SU-DHL-6 (cell line): ENCODE data around the gene ART3.
"Not testable (repeated sequence)": the region's sequence is repeated elsewhere in the genome, so short reads cannot be mapped to it uniquely, and the experiment has no call there.

Experiments used
- H2AFZ ChIP-seq: fragments of 200-600 bp; sonication (generic); 2 replicates; pipeline ENCODE4 v1.6.1; 2014; ENCODE audit warnings: low read depth, mild to moderate bottlenecking, moderate library complexity, mixed read lengths, antibody characterized with exemption, low read length; ENCODE audit not compliant: severe bottlenecking
- H3F3A ChIP-seq: fragments of 200-600 bp; shearing (Covaris generic); 2 replicates; pipeline ENCODE4 v1.6.0; 2016; ENCODE audit warnings: antibody characterized with exemption, mild to moderate bottlenecking; ENCODE audit not compliant: insufficient read depth
- H3K27ac ChIP-seq: fragments of 200-600 bp; sonication (generic); 2 replicates; pipeline ENCODE4 v1.5.1; 2016; ENCODE audit warnings: low read depth, mild to moderate bottlenecking, low read length, moderate library complexity, mixed read lengths
- H3K27me3 ChIP-seq: fragments of 200-600 bp; sonication (generic), shearing (Covaris generic); 2 replicates; pipeline ENCODE4 v1.6.0; 2014; ENCODE audit warnings: mild to moderate bottlenecking, low read length
- H3K36me3 ChIP-seq: fragments of 200-600 bp; sonication (generic); 2 replicates; pipeline ENCODE4 v1.6.1; 2014; ENCODE audit warnings: mild to moderate bottlenecking, low read length, mixed read lengths
- H3K4me2 ChIP-seq: fragments of 300-600, 200-600 bp; shearing (Covaris generic), sonication (generic); 2 replicates; pipeline ENCODE4 v1.6.0; 2014; ENCODE audit warnings: low read length, low read depth, mild to moderate bottlenecking; ENCODE audit not compliant: poor library complexity, severe bottlenecking
- H3K4me3 ChIP-seq: fragments of 200-600 bp; sonication (generic); 2 replicates; pipeline ENCODE4 v1.5.1; 2014; ENCODE audit warnings: antibody characterized with exemption, low read length, mild to moderate bottlenecking, mixed read lengths; ENCODE audit not compliant: insufficient read depth, poor library complexity, severe bottlenecking
- H3K79me2 ChIP-seq: fragments of 200-600 bp; sonication (generic); 2 replicates; pipeline ENCODE4 v1.6.1; 2014; ENCODE audit warnings: mild to moderate bottlenecking, low read length, moderate library complexity; ENCODE audit not compliant: insufficient read depth
- H3K9ac ChIP-seq: fragments of 200-600 bp; sonication (generic); 2 replicates; pipeline ENCODE4 v1.7.0; 2014; ENCODE audit warnings: mild to moderate bottlenecking, low read length
- H3K9me2 ChIP-seq: fragments of 200-600 bp; sonication (generic); replicated peaks from 2 replicates; pipeline ENCODE4 v1.6.1; 2014; ENCODE audit warnings: low read length; ENCODE audit not compliant: insufficient read depth
- H3K9me3 ChIP-seq: fragments of 200-600 bp; sonication (generic); 2 replicates; pipeline ENCODE4 v1.6.1; 2014; ENCODE audit warnings: low read length, mixed read lengths; ENCODE audit not compliant: insufficient read depth
- H4K20me1 ChIP-seq: fragments of 200-600 bp; sonication (generic); 2 replicates; pipeline ENCODE4 v1.6.1; 2014; ENCODE audit warnings: low read depth, mild to moderate bottlenecking, antibody characterized with exemption, low read length, moderate library complexity, mixed read lengths
- EZH2phosphoT487 ChIP-seq: fragments of 200-600 bp; sonication (generic), shearing (Covaris generic); conservative IDR thresholded peaks from 2 replicates; pipeline ENCODE4 v1.6.1; 2018; ENCODE audit warnings: mild to moderate bottlenecking, antibody characterized with exemption, low read length, moderate library complexity, mixed read lengths
- TF ChIP-seq, protein P1 (sequence below): fragments of 200-600 bp; sonication (generic); IDR thresholded peaks from one replicate; pipeline ENCODE4 v1.5.1; 2017; ENCODE audit warnings: antibody characterized with exemption, mild to moderate bottlenecking, low read length, moderate library complexity; ENCODE audit not compliant: insufficient read depth, poor library complexity, severe bottlenecking

The ART3 gene

DNA sequence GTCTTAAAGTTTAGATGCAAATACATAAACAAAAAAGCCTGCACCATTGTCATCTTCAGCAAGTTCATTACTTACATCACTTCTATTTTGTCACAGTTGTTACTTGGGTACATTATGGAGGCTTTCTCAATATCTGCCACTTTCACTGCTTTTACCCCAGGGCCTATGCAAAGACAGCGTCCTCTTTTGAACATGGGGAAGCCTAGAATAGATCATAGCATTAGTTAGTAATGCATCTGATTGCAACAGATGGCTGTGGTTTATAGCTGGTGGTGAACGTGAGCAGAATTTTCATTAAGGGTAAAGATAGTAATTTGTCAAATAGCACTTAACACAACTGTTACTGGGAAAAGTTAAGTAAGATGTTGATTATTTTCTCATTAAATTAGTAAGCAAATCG is 39.4 kb upstream of the ART3 start:
- Histone ChIP-seq H3K9me2 (no peaks in the 10 kb centered on the region), H3K27me3 (no peaks in the 10 kb centered on the region), H3K4me2 (no peak overlapping the region), H3K27ac (no peak overlapping the region), H3K9ac (no peak overlapping the region), H3K9me3 (no peaks in the 10 kb centered on the region), H3F3A (no peaks in the 10 kb centered on the region), H3K79me2 (no peaks in the 10 kb centered on the region), H2AFZ (no peak overlapping the region), H3K4me3 (no peak overlapping the region), H3K36me3 (no peaks in the 10 kb centered on the region), H4K20me1 (no peaks in the 10 kb centered on the region)
- no peak for TF ChIP-seq EZH2phosphoT487
- TF ChIP-seq, protein P1, sequence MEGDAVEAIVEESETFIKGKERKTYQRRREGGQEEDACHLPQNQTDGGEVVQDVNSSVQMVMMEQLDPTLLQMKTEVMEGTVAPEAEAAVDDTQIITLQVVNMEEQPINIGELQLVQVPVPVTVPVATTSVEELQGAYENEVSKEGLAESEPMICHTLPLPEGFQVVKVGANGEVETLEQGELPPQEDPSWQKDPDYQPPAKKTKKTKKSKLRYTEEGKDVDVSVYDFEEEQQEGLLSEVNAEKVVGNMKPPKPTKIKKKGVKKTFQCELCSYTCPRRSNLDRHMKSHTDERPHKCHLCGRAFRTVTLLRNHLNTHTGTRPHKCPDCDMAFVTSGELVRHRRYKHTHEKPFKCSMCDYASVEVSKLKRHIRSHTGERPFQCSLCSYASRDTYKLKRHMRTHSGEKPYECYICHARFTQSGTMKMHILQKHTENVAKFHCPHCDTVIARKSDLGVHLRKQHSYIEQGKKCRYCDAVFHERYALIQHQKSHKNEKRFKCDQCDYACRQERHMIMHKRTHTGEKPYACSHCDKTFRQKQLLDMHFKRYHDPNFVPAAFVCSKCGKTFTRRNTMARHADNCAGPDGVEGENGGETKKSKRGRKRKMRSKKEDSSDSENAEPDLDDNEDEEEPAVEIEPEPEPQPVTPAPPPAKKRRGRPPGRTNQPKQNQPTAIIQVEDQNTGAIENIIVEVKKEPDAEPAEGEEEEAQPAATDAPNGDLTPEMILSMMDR = no peak

DNA sequence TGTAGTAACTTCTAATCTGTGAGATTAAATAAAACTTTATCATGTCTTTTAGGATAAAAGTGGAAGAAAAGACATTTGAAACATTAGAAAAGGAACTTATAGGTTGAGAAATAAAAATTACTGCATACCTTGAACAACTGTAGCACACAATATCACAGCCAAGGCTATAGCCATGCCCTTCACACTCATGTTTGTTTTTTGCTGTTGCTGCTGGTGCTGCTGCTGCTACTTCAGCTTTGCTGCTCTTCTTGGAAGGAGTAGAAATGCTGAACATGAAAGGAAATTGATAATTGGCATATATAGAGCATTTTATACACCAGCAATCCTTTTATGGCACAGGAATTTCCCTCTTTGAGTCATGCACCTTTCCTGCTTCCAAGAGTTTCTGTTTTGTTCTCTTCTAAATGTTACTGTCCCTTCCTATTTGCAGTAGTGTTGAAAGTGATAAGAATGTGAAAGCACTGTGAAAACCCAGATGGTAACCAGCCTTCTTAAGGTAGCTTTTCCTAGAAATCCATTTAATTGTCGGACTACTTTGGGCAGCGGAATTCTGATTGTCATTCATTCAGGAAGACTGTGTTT is 38.6 kb upstream of the ART3 start, which contains the start of gene CXCL11:
CXCL11 (minus strand) TSS at position 272 of the 582 bp plus-strand sequence; CDS start at position 189, 83 bp downstream.
- H3K9ac ChIP-seq = no peak within 1 kb of the TSS
- no peak within 1 kb of the TSS for H2AFZ ChIP-seq
- H3K27ac ChIP-seq = no peak within 1 kb of the TSS

DNA sequence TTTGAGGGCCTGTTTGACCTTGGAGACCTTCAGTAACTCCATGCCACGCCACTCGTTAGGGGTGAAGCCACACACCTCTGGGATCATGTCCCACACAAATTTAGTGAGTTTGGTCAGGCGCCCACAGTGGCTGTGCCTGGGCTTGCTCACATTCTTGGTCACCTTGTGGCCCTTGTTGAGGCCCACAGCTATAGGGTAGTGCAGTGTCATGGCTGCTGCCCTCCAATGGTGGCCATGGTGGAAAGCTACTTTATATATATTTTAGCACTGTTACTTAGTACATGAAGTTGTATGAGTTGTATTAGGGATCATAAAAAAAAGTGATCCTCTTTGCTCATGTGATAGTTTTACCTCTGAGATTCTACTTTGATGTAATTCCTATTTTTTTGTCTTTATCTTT is 37.7 kb upstream of the ART3 start:
- Histone ChIP-seq H3K9me2 (no peaks in the 10 kb centered on the region), H3K79me2 (no peaks in the 10 kb centered on the region), H3K9me3 (no peaks in the 10 kb centered on the region), H3F3A (no peaks in the 10 kb centered on the region), H3K27me3 (no peaks in the 10 kb centered on the region), H3K4me3 (no peak overlapping the region), H3K27ac (no peak overlapping the region), H3K36me3 (no peaks in the 10 kb centered on the region), H3K9ac (no peak overlapping the region), H3K4me2 (no peak overlapping the region), H2AFZ (no peak overlapping the region), H4K20me1 (no peaks in the 10 kb centered on the region)
- TF ChIP-seq, protein P1 = no peak
- no peak for TF ChIP-seq EZH2phosphoT487

More for the DNA sequence above, 38.6 kb upstream of the ART3 start, which contains the start of gene CXCL11:
- Histone ChIP-seq H3K36me3 (no peaks in the 10 kb centered on the region), H3K4me3 (no peak within 1 kb of the TSS), H3K9me3 (no peaks in the 10 kb centered on the region), H3K4me2 (no peak within 1 kb of the TSS), H4K20me1 (no peaks in the 10 kb centered on the region), H3K9me2 (no peaks in the 10 kb centered on the region), H3K27me3 (no peaks in the 10 kb centered on the region), H3K79me2 (no peaks in the 10 kb centered on the region), H3F3A (no peaks in the 10 kb centered on the region)
- TF ChIP-seq, protein P1 = no peak
- TF ChIP-seq EZH2phosphoT487 = no peak

DNA sequence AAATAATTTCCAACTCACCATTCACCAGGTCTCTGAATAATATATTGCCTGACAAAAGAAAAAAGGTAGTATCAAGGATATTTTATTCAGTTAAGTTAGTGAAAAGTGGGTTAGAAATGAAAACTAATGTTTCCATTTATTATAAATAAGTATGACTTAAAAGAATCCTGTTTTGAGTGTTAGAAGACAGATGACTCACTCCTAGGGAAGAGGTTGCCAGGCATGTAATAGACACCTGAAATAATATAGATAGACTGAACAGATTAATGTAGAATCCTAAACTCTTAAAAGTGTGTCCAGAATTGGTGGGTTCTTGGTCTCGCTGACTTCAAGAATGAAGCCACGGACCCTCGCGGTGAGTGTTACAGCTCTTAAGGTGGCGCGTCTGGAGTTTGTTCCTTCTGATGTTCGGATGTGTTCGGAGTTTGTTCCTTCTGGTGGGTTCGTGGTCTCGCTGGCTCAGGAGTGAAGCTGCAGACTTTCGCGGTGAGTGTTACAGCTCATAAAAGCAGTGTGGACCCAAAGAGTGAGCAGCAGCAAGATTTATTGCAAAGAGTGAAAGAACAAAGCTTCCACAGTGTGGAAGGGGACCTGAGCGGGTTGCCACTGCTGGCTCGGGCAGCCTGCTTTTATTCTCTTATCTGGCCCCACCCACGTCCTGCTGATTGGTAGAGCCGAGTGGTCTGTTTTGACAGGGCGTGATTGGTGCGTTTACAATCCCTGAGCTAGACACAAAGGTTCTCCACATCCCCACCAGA is 32.1 kb upstream of the ART3 start:
- not testable (repeated sequence) for H3F3A ChIP-seq, H3K9me3 ChIP-seq, H3K9me2 ChIP-seq, H2AFZ ChIP-seq, H4K20me1 ChIP-seq, H3K27me3 ChIP-seq, H3K9ac ChIP-seq, H3K79me2 ChIP-seq, H3K36me3 ChIP-seq, H3K4me2 ChIP-seq, H3K4me3 ChIP-seq, H3K27ac ChIP-seq

DNA sequence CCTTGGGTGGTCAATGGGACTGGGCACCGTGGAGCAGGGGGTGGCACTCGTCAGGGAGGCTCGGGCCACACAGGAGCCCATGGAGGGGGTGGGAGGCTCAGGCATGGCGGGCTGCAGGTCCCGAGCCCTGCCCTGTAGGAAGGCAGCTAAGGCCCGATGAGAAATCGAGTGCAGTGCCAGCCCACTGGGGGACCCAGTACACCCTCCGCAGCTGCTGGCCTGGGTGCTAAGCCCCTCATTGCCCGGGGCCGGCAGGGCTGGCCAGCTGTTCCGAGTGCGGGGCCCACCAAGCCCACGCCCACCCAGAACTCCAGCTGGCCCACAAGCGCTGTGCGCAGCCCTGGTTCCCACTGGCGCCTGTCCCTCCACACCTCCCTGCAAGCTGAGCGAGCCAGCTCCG is 31.2 kb upstream of the ART3 start:
- not testable (repeated sequence) for H3F3A ChIP-seq, H4K20me1 ChIP-seq, H3K27ac ChIP-seq, H3K79me2 ChIP-seq, H3K36me3 ChIP-seq, H3K9me3 ChIP-seq, H3K4me3 ChIP-seq, H2AFZ ChIP-seq, H3K27me3 ChIP-seq, H3K9ac ChIP-seq, H3K4me2 ChIP-seq, H3K9me2 ChIP-seq
